GM18526 (cell line): Measurements from ENCODE around the gene ZDHHC21.

Experiments used
- POLR2A ChIP-seq: IDR thresholded peaks from 3 replicates; pipeline ENCODE4 v1.6.1; 2011; ENCODE audit not compliant: insufficient read length; ENCODE audit errors: extremely low read depth

ZDHHC21 gene

DNA sequence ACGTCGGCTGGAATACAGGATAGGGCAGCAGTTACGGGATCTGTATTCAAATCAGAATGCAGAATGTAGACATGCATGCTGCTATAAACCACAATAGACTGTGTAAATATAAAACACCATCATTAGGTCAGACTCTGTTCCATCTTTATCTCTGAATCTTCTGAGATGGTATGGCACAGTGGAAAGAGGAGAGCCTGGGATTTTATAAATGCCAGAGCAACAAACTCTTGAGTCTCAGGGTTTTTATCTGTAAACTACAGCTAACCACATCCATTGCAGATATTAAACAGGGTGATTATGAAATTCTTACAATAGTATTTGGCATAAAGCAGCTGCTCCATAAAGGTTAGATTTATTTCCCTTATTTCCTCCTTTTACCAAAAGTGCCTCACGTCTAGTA lies 108.7 kb downstream of the ZDHHC21 start:
- TF ChIP-seq POLR2A: no peak

DNA sequence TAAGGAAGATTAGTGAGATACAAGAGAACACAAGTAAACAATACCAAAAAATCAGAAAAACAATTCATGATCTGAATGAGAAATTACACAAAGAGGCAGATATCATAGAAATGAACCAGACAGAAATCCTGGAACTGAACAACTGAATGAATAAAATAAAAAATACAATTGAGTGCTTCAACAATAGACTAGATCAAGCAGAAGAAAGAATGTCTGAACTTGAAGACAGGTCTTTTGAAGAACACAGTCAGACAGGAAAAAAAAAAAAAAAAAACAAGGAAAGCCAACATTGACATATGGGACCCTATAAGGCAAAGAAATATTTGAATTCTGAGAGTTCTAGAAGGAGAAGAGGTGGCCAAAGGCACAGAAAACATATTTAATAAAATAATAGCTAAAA lies 115.2 kb downstream of the ZDHHC21 start:
- TF ChIP-seq POLR2A: no peak

- TF ChIP-seq POLR2A: no peak
Measured at GRCh38 chr9:14574173-14574572, 119.1 kb downstream of the ZDHHC21 start.

- no peak for TF ChIP-seq POLR2A
Measured at GRCh38 chr9:14573319-14573718, 119.9 kb downstream of the ZDHHC21 start.

DNA sequence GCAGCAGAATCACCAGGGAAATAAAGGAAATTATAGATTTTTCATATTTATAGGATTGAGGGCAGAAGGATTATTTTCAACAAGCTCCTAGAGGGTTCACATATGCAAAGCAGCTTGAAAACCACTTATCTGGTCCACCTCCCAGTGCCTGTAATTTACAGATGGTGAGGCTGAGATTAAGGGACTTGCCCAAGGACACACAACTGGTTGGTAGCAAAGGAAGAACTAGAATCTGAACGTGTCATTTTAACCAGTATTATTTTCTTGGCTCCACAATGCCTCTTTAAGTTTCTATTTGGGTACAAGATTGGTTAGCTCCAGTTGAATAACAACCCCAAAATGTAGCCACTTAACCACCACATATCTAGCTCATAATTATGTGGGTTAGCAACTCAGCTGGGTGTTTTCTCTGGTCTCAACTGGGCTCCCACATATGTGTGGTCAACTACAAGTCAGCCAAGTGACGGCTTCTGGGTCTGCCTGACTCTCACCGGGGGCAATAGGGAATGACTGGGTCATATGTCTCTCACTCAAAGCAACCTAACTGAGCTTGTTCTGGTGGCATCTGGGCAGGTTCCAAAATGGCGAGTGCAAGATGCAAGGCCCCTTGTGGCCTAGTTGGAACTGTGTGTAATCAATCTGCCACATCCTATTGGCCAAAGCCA lies 127.7 kb downstream of the ZDHHC21 start:
- TF ChIP-seq POLR2A: no peak

DNA sequence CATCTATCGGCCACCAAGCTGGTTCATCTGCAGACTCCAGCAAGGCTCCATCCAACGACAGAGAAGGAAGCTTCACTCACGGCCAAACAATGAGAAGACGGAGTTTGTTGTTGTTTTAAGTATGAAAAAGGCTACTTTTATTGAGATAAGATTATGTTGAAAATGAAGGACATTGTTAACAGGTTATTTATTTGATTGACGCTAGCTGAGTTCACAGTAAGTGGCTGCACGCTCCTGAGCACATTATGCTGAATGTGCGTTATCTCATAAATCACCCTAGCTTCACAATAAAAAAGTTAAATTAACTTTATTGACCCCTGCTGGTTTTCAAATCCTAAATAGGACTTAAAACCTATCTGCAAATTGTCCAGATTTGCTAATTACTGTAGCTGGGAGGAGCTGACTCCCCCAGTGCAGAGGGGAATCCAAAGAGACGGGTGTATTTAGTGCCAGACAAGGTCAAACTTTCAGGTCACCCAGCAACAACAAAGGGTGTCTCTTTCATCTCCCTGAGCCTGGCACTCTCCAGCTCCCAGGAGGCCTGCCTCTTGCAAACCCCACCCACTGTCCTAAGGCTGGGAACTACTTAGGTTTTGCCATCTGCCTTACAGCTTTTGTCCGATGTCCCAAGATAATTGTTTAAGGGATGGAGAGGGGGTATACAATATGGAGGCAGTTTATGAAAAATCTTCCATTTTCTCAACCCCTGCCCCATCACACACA lies 129.2 kb downstream of the ZDHHC21 start:
- TF ChIP-seq POLR2A: no peak

DNA sequence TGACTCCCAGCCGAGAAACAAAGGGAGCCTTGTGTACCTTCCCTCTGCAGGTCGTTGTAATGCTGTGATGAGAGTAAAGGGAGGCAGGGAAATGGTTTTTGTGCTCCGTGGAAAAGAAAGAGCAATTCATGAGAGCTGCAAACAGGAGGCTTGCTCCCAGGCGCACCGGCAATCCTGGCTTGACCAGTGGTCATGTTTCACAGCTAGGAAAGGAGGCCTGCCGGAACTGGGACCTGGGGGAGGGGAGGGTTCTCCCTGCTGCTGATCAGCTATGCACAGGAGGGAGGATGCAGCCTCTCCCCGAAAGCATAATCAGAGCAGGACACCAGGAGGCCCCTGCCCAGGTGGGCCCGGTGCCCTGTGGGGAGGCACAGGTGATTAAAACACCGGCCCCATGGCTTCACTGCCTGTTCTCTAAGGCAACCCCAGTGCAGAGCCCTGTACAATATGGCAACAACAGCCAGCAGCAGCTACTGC lies 131.3 kb downstream of the ZDHHC21 start:
- TF ChIP-seq POLR2A: no peak
